OCI-LY3 (cell line): ENCODE results near the gene CCL26.

Experiments
- H2AFZ ChIP-seq: fragments of 200-600, 300-600 bp; shearing (Covaris generic); 2 replicates; pipeline ENCODE4 v1.6.0; 2014; ENCODE audit warnings: antibody characterized with exemption, low read depth, low read length
- H3K27ac ChIP-seq: fragments of 200-600, 300-600 bp; sonication (generic); 2 replicates; pipeline ENCODE4 v1.5.1; 2014; ENCODE audit warnings: mild to moderate bottlenecking, low read length, moderate library complexity, mixed read lengths
- H3K27me3 ChIP-seq: fragments of 200-600, 300-600 bp; sonication (generic); 2 replicates; pipeline ENCODE4 v1.6.1; 2014; ENCODE audit warnings: low read depth, low read length, mixed read lengths
- H3K36me3 ChIP-seq: fragments of 200-600, 300-600 bp; sonication (generic); replicated peaks from 2 replicates; pipeline ENCODE3; 2014; ENCODE audit warnings: low read depth, low read length, mixed read lengths
- H3K4me1 ChIP-seq: fragments of 300-600, 200-600 bp; sonication (generic); 2 replicates; pipeline ENCODE4 v1.6.1; 2014; ENCODE audit warnings: low read length, mixed read lengths
- H3K4me2 ChIP-seq: fragments of 200-600, 300-600 bp; sonication (generic); 2 replicates; pipeline ENCODE4 v1.6.1; 2014; ENCODE audit warnings: low read length, mixed read lengths
- H3K4me3 ChIP-seq: fragments of 300-600, 200-600 bp; sonication (generic); 2 replicates; pipeline ENCODE4 v1.5.1; 2014; ENCODE audit warnings: antibody characterized with exemption, mild to moderate bottlenecking, low read length, moderate library complexity
- H3K79me2 ChIP-seq: fragments of 300-600, 200-600 bp; shearing (Covaris generic); 2 replicates; pipeline ENCODE4 v1.6.1; 2014; ENCODE audit warnings: mild to moderate bottlenecking, low read length, mixed read lengths
- H3K9ac ChIP-seq: fragments of 300-600, 200-600 bp; shearing (Covaris generic); 2 replicates; pipeline ENCODE4 v1.6.0; 2014; ENCODE audit warnings: mild to moderate bottlenecking, low read length, moderate library complexity
- H3K9me3 ChIP-seq: fragments of 200-600, 300-600 bp; shearing (Covaris generic); 2 replicates; pipeline ENCODE4 v1.6.1; 2014; ENCODE audit warnings: low read length, mixed read lengths; ENCODE audit not compliant: insufficient read depth
- H4K20me1 ChIP-seq: fragments of 200-600, 300-600 bp; sonication (generic); 2 replicates; pipeline ENCODE4 v1.6.1; 2016; ENCODE audit warnings: low read length, mixed read lengths; ENCODE audit not compliant: insufficient read depth
- EZH2phosphoT487 ChIP-seq: fragments of 200-600 bp; shearing (Covaris generic); IDR thresholded peaks from 2 replicates; pipeline ENCODE4 v1.6.1; 2018; ENCODE audit warnings: antibody characterized with exemption, mixed run types, low read depth
- TF ChIP-seq, protein P1 (sequence below): fragments of 200-600, 300-600 bp; sonication (generic); IDR thresholded peaks from 2 replicates; pipeline ENCODE4 v1.5.1; 2014; ENCODE audit warnings: antibody characterized with exemption, low read length, low read depth

Gene CCL26

DNA sequence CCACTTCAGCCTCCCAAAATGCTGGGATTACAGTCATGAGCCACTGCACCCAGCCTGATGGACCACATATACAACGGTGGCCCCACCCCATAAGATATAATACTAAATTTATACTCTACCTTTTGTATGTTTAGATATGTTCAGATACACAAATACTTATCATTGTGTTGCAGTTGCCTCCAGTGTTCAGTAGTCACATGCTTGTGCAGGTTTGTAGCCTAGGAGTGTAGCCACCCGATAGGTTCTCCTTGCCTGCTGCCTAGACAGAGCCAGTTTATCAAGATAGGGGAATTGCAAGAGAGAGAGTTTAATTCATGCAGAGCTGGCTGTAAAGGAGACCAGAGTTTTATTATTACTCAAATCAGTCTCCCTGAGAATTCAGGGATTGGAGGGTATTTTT, 32.0 kb upstream of the CCL26 start:
- Histone ChIP-seq H3K4me1 (no peaks in the 10 kb centered on the region; the same call in 1 of the 2 replicates), H4K20me1 (no peaks in the 10 kb centered on the region), H3K9me3 (peaks cover 7% of the 10 kb centered on the region; the same call in 1 of the 2 replicates), H3K36me3 (no peaks in the 10 kb centered on the region), H3K4me2 (no peak overlapping the region), H3K4me3 (no peak overlapping the region), H3K27ac (no peak overlapping the region), H3K27me3 (no peaks in the 10 kb centered on the region), H3K9ac (no peak overlapping the region), H3K79me2 (no peaks in the 10 kb centered on the region), H2AFZ (no peak overlapping the region)
- no peak for TF ChIP-seq EZH2phosphoT487
- TF ChIP-seq, protein P1, sequence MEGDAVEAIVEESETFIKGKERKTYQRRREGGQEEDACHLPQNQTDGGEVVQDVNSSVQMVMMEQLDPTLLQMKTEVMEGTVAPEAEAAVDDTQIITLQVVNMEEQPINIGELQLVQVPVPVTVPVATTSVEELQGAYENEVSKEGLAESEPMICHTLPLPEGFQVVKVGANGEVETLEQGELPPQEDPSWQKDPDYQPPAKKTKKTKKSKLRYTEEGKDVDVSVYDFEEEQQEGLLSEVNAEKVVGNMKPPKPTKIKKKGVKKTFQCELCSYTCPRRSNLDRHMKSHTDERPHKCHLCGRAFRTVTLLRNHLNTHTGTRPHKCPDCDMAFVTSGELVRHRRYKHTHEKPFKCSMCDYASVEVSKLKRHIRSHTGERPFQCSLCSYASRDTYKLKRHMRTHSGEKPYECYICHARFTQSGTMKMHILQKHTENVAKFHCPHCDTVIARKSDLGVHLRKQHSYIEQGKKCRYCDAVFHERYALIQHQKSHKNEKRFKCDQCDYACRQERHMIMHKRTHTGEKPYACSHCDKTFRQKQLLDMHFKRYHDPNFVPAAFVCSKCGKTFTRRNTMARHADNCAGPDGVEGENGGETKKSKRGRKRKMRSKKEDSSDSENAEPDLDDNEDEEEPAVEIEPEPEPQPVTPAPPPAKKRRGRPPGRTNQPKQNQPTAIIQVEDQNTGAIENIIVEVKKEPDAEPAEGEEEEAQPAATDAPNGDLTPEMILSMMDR, result no peak

DNA sequence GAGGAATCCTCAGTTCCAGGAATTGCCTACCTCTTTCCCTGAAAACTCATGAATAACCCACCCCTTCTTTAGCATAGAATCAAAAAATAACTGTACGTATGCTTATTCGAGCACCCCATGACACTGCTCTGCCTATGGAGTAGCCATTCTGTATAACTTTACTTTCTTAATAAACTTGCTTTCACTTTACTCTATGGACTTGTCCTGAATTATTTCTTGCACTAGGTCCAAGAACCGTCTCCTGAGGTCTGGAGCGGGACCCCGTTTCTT, 30.5 kb upstream of the CCL26 start:
- H3K4me3 ChIP-seq, result no peak overlapping the region

GRCh38 chr7:75798770-75799169, 26.8 kb upstream of the CCL26 start:
- H3K4me3 ChIP-seq, result no peak overlapping the region
- H2AFZ ChIP-seq, result no peak overlapping the region
- H3K9ac ChIP-seq, result no peak overlapping the region
- no peaks in the 10 kb centered on the region for H3K9me3 ChIP-seq
- H3K27me3 ChIP-seq, result no peaks in the 10 kb centered on the region
- no peaks in the 10 kb centered on the region for H4K20me1 ChIP-seq
- no peaks in the 10 kb centered on the region for H3K79me2 ChIP-seq
- no peaks in the 10 kb centered on the region for H3K4me1 ChIP-seq
- TF ChIP-seq, protein P1, result 0 out of 2 replicates have a peak, but pooled peaks have one; percentile 7
- no peak for TF ChIP-seq EZH2phosphoT487
- H3K4me2 ChIP-seq, result no peak overlapping the region
- H3K27ac ChIP-seq, result no peak overlapping the region
- H3K36me3 ChIP-seq, result no peaks in the 10 kb centered on the region

More for the DNA sequence above, 30.5 kb upstream of the CCL26 start:
- Histone ChIP-seq H3K36me3 (no peaks in the 10 kb centered on the region), H4K20me1 (no peaks in the 10 kb centered on the region), H3K27me3 (no peaks in the 10 kb centered on the region), H3K9me3 (peaks cover 7% of the 10 kb centered on the region; the same call in 1 of the 2 replicates), H3K79me2 (no peaks in the 10 kb centered on the region), H3K4me2 (no peak overlapping the region), H3K4me1 (no peaks in the 10 kb centered on the region; the same call in 1 of the 2 replicates), H3K27ac (no peak overlapping the region), H3K9ac (no peak overlapping the region), H2AFZ (no peak overlapping the region)
- no peak for TF ChIP-seq EZH2phosphoT487
- TF ChIP-seq, protein P1, result no peak

- TF ChIP-seq EZH2phosphoT487, result no peak
- TF ChIP-seq, protein P1, result no peak
- no peak overlapping the region for H3K9ac ChIP-seq
- no peak overlapping the region for H3K4me2 ChIP-seq
- H4K20me1 ChIP-seq, result no peaks in the 10 kb centered on the region
- H3K4me3 ChIP-seq, result no peak overlapping the region
- no peak overlapping the region for H3K27ac ChIP-seq
- H3K79me2 ChIP-seq, result no peaks in the 10 kb centered on the region
- H3K9me3 ChIP-seq, result no peaks in the 10 kb centered on the region
- no peaks in the 10 kb centered on the region for H3K4me1 ChIP-seq
- no peak overlapping the region for H2AFZ ChIP-seq
- no peaks in the 10 kb centered on the region for H3K27me3 ChIP-seq
- no peaks in the 10 kb centered on the region for H3K36me3 ChIP-seq
Measured at GRCh38 chr7:75796420-75796819, 24.4 kb upstream of the CCL26 start.
